ENCODE results near the gene IVD. TPM values are rescaled to one million over a fixed set of nuclear protein-coding genes. Genes with fewer than 3 reads are reported as not detected.

The IVD gene
- total RNA-seq, 1 experiment from 2014 or later: 93.1 TPM

DNA sequence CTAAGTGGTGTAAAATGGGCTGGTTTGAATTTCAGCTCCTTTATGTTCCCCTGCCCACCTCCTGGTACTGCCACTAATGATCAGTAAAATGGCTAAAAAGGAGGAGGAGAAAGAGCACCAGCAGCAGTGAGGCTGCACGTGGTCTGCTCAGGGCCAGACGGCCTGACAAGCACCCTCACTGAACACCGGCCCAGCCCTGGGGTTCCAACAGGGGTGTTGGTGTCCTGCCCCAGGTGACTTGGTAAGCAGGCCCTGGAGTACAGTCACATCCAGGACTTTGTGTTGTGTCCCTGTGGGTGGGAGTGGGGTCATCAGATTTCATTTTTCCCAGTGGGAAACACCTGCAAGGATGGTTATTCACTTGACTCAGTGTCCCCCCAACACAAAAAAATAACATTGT is 40.5 kb downstream of the IVD start:
- Histone ChIP-seq H3K18ac (ENCODE audit: insufficient read length, low read depth, low read length) (no peak overlapping the region), H3K9me3 (ENCODE audit: control insufficient read depth, low read depth, low read length) (no peaks in the 10 kb centered on the region), H3K9ac (ENCODE audit: extremely low read depth, insufficient read length, low read length) (no peak overlapping the region), H3K79me1 (ENCODE audit: insufficient read depth, low read depth, low read length, poor library complexity, severe bottlenecking) (peaks cover 10% of the 10 kb centered on the region), H2AFZ (ENCODE audit: low read length) (no peak overlapping the region), H3K23me2 (ENCODE audit: insufficient read length, low read depth, low read length, poor library complexity, severe bottlenecking) (no peaks in the 10 kb centered on the region), H2BK5ac (ENCODE audit: insufficient read length, low read length) (no peak overlapping the region), H3K4ac (ENCODE audit: low read depth, low read length) (no peak overlapping the region), H3K14ac (ENCODE audit: insufficient read depth, low read length) (no peak overlapping the region), H3K56ac (ENCODE audit: insufficient read length, low read depth, low read length) (no peak overlapping the region), H4K20me1 (ENCODE audit: control insufficient read depth, insufficient read depth, insufficient read length) (no peaks in the 10 kb centered on the region), H4K8ac (replicated peaks; ENCODE audit: insufficient read length, low read depth, low read length) (no peak overlapping the region), H3K4me2 (ENCODE audit: insufficient read depth, insufficient read length, low read length) (no peak overlapping the region), H2BK15ac (ENCODE audit: low read depth, low read length) (no peak overlapping the region), H2BK20ac (ENCODE audit: low read depth, low read length, poor library complexity, severe bottlenecking) (no peak overlapping the region), H3K27ac (ENCODE audit: insufficient read length, low read depth, low read length) (no peak overlapping the region), H3K79me2 (ENCODE audit: insufficient read depth, low read length) (peaks cover 66% of the 10 kb centered on the region; the same call in 1 of the 2 replicates), H4K5ac (ENCODE audit: insufficient read length, low read depth, low read length) (no peak overlapping the region), H3K27me3 (ENCODE audit: insufficient read depth, low read length) (no peaks in the 10 kb centered on the region), H4K91ac (ENCODE audit: insufficient read length, low read depth, low read length) (no peak overlapping the region), H2BK120ac (ENCODE audit: low read depth, low read length, poor library complexity, severe bottlenecking) (no peak overlapping the region), H3K23ac (ENCODE audit: insufficient read length, low read depth, low read length) (no peak overlapping the region), H2BK12ac (ENCODE audit: insufficient read length, low read depth, low read length) (no peak overlapping the region), H3K4me1 (ENCODE audit: insufficient read depth, low read length) (peaks cover 22% of the 10 kb centered on the region), H2AK5ac (ENCODE audit: insufficient read length, low read length) (no peak overlapping the region), H3T11ph (ENCODE audit: low read length) (no peak overlapping the region)
- TF ChIP-seq, protein P1, sequence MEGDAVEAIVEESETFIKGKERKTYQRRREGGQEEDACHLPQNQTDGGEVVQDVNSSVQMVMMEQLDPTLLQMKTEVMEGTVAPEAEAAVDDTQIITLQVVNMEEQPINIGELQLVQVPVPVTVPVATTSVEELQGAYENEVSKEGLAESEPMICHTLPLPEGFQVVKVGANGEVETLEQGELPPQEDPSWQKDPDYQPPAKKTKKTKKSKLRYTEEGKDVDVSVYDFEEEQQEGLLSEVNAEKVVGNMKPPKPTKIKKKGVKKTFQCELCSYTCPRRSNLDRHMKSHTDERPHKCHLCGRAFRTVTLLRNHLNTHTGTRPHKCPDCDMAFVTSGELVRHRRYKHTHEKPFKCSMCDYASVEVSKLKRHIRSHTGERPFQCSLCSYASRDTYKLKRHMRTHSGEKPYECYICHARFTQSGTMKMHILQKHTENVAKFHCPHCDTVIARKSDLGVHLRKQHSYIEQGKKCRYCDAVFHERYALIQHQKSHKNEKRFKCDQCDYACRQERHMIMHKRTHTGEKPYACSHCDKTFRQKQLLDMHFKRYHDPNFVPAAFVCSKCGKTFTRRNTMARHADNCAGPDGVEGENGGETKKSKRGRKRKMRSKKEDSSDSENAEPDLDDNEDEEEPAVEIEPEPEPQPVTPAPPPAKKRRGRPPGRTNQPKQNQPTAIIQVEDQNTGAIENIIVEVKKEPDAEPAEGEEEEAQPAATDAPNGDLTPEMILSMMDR (conservative IDR thresholded peaks at IDR 0.05): no peak
- H3K9me3 Mint-ChIP-seq: no peaks in the 10 kb centered on the region
- H3K27me3 Mint-ChIP-seq (ENCODE audit: low read depth): no peaks in the 10 kb centered on the region
- no peak overlapping the region for H3K4me3 Mint-ChIP-seq
- peaks cover 60 to 62% of the 10 kb centered on the region in 2 experiments for H3K4me1 Mint-ChIP-seq
- H3K36me3 Mint-ChIP-seq (ENCODE audit: insufficient read depth in 1 of 3, low read depth in 3 of 3): peaks cover 0 to 32% (median 3%) of the 10 kb centered on the region in 3 experiments; a peak in 5 of 7 replicates
- WGBS (ENCODE audit: extremely low coverage, insufficient read length, low lambda C conversion rate): no CpG with 5 or more reads among the region's 3 CpGs
- DNase-seq: no peak
- no peak overlapping the region for H3K27ac Mint-ChIP-seq
